ENCODE results near the gene LRPAP1.

DNA sequence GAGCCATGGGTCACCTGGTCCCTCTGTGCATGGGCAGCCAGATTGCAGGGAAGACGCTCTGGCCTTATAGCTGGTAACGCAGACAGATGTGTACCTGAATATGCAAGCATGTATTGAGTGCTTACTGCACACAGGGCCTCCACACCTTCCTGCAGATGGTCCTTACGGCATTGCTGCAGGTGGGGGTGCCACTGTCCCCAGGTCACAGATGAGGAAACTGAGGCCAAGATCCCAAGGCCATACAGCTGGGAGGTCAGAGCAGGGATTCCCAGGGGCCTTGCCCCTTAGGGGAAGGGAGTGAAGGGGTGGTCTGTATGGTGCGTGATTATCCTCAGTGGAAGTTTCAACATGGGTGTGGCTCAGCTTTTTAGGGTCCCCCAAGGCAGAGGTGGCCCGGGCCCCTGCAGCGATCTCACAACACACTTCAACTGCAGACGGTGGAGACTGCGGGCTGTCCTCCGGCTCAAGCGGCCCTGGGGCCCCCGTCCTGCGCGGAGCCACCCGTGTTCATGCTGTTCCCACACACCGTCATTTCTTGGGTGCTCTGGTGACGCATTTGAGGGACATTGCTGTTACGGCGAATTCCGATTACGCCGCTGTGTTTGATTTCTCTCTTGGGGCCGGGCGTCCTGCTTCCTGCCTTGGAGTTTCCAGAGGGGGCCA is 61.0 kb downstream of the LRPAP1 start:
- TF ChIP-seq, protein P1, sequence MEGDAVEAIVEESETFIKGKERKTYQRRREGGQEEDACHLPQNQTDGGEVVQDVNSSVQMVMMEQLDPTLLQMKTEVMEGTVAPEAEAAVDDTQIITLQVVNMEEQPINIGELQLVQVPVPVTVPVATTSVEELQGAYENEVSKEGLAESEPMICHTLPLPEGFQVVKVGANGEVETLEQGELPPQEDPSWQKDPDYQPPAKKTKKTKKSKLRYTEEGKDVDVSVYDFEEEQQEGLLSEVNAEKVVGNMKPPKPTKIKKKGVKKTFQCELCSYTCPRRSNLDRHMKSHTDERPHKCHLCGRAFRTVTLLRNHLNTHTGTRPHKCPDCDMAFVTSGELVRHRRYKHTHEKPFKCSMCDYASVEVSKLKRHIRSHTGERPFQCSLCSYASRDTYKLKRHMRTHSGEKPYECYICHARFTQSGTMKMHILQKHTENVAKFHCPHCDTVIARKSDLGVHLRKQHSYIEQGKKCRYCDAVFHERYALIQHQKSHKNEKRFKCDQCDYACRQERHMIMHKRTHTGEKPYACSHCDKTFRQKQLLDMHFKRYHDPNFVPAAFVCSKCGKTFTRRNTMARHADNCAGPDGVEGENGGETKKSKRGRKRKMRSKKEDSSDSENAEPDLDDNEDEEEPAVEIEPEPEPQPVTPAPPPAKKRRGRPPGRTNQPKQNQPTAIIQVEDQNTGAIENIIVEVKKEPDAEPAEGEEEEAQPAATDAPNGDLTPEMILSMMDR (IDR thresholded peaks at IDR 0.05) = no peak
- TF ChIP-seq POLR2A (IDR thresholded peaks at IDR 0.05) = no peak

Measured in stomach (tissue), 4 donors.